Stimulated activated naive CD8-positive, alpha-beta T cell treated with anti-CD3 and anti-CD28 coated beads, Interleukin-15, Interleukin-2, amounts not matched to agents 100 U/mL and 50 U/mL, for 24 hours (primary cell): ENCODE results near the gene SCYL3.
"Not testable (repeated sequence)": the region's sequence is repeated elsewhere in the genome, so short reads cannot be mapped to it uniquely, and the experiment has no call there.

ENCODE experiments used
- ATAC-seq: fragments of 150-1000 bp; cut with Tn5 transposase; one replicate; pipeline ENCODE4 v1.10.0; 2021
- DNase-seq: peaks from one replicate; pipeline ENCODE4 v3.0.0; 2021

Gene SCYL3

GRCh38 chr1:169814265-169814664 lies 79.4 kb downstream of the SCYL3 start:
- no peak for DNase-seq
- no peak for ATAC-seq

GRCh38 chr1:169812131-169812530 lies 81.6 kb downstream of the SCYL3 start:
- DNase-seq (no peak), ATAC-seq (no peak)

GRCh38 chr1:169811418-169812035 lies 82.2 kb downstream of the SCYL3 start:
- ATAC-seq, DNase-seq: not testable (repeated sequence)

- no peak for ATAC-seq
Observed at GRCh38 chr1:169809370-169810095, 84.2 kb downstream of the SCYL3 start.

GRCh38 chr1:169804941-169805340 lies 88.8 kb downstream of the SCYL3 start:
- ATAC-seq = no peak

More at GRCh38 chr1:169809370-169810095, 84.2 kb downstream of the SCYL3 start:
- no peak for DNase-seq

GRCh38 chr1:169802888-169803287 lies 90.8 kb downstream of the SCYL3 start:
- DNase-seq = no peak
- no peak for ATAC-seq

More at GRCh38 chr1:169804941-169805340, 88.8 kb downstream of the SCYL3 start:
- no peak for DNase-seq
